Urinary bladder (tissue), 4 donors: ENCODE data around the gene CFAP57. TPM values are rescaled to one million over a fixed set of nuclear protein-coding genes. Genes with fewer than 3 reads are reported as not detected.

Source experiments
- DNase-seq: peaks from one replicate; pipeline ENCODE4 v3.0.0-alpha.2; 2015; ENCODE audit errors: extremely low spot score
- H3K27ac ChIP-seq: one replicate; pipeline ENCODE4 v1.5.1; 2013; ENCODE audit warnings: low read depth, mild to moderate bottlenecking, moderate library complexity
- H3K36me3 ChIP-seq: one replicate; pipeline ENCODE4 v1.6.1; 2013; ENCODE audit warnings: mild to moderate bottlenecking, moderate library complexity; ENCODE audit not compliant: insufficient read depth
- H3K4me1 ChIP-seq: one replicate; pipeline ENCODE4 v1.6.1; 2013; ENCODE audit warnings: mild to moderate bottlenecking, moderate library complexity; ENCODE audit not compliant: insufficient read depth
- H3K4me3 ChIP-seq: one replicate; pipeline ENCODE4 v1.5.1; 2013; ENCODE audit warnings: low read depth, low read length
- WGBS: extraction: QIAGEN DNeasy Blood & Tissue Kit; methylation state at CpG from one replicate; pipeline ENCODE4 v1.1.7; 2013; 5-methylcytosine and 5-hydroxymethylcytosine counted together
- polyA plus RNA-seq: library from polyadenylated mRNA; stranded (reverse); fragments of 200-250 nt; gene quantifications from one replicate; pipeline ENCODE4 v1.2.3, GENCODE V29; 2013
- small RNA-seq: library from RNA; depleted of rRNA; stranded (forward); fragments of <200 nt; gene quantifications from one replicate; pipeline ENCODE3, GENCODE V24; 2014
- total RNA-seq: library from RNA; depleted of rRNA; stranded (reverse); fragments of >200 nt; gene quantifications from one replicate; pipeline ENCODE4 v1.2.3, GENCODE V29; 2014
- donor health status: healthy with polysubstance abuse.
- donor health status: healthy.

CFAP57 gene
- total and polyA plus RNA-seq, 2 donors = 0.05 to 0.11 TPM

- no peaks in the 10 kb centered on the region for H3K36me3 ChIP-seq
- H3K4me1 ChIP-seq = no peaks in the 10 kb centered on the region
- H3K4me3 ChIP-seq = no peak overlapping the region
- no peak overlapping the region for H3K27ac ChIP-seq
- no peak for DNase-seq
- WGBS = 73% methylated on average over 7 of the region's 7 CpGs
Observed at GRCh38 chr1:43302721-43303470, 130.8 kb downstream of the CFAP57 start.

GRCh38 chr1:43303471-43304313 lies 131.6 kb downstream of the CFAP57 start:
- H3K4me3 ChIP-seq = no peak overlapping the region
- H3K27ac ChIP-seq = no peak overlapping the region
- 72% methylated on average over 8 of the region's 8 CpGs for WGBS
- no peaks in the 10 kb centered on the region for H3K4me1 ChIP-seq
- no peak for DNase-seq
- no peaks in the 10 kb centered on the region for H3K36me3 ChIP-seq

Small RNA genes lying within 50 kb of the gene (small RNA-seq; reads per million reads assigned to genes)
- gene RNA5SP46 = not detected

Other genes starting within 250 kb of the CFAP57 start
- 78.5 TPM for gene SLC2A1, start 213.5 kb upstream of the CFAP57 start, total RNA-seq
- gene SLC2A1, start 213.5 kb upstream of the CFAP57 start, polyA plus RNA-seq = 56.1 TPM
- 30.3 TPM for gene EBNA1BP2, start within 50 bp of the CFAP57 start, total RNA-seq
- 63.2 TPM for gene EBNA1BP2, start within 50 bp of the CFAP57 start, polyA plus RNA-seq
- 0.32 TPM for gene TMEM125, start 97.7 kb downstream of the CFAP57 start, total RNA-seq
- 0.47 TPM for gene TMEM125, start 97.7 kb downstream of the CFAP57 start, polyA plus RNA-seq
- 0.90 TPM for gene C1orf210, start 113.3 kb downstream of the CFAP57 start, total RNA-seq
- 1.4 TPM for gene C1orf210, start 113.3 kb downstream of the CFAP57 start, polyA plus RNA-seq
- 38.5 TPM for gene TIE1, start 128.7 kb downstream of the CFAP57 start, total RNA-seq
- gene TIE1, start 128.7 kb downstream of the CFAP57 start, polyA plus RNA-seq = 35.2 TPM
- gene MPL, start 165.5 kb downstream of the CFAP57 start, total RNA-seq = not detected
- gene MPL, start 165.5 kb downstream of the CFAP57 start, polyA plus RNA-seq = 0.33 TPM
- gene CDC20, start 186.7 kb downstream of the CFAP57 start, total RNA-seq = 12.3 TPM
- gene CDC20, start 186.7 kb downstream of the CFAP57 start, polyA plus RNA-seq = 1.7 TPM
- gene ELOVL1, start 195.7 kb downstream of the CFAP57 start, total RNA-seq = 28.1 TPM
- gene ELOVL1, start 195.7 kb downstream of the CFAP57 start, polyA plus RNA-seq = 108 TPM
- gene MED8, start 217.5 kb downstream of the CFAP57 start, total RNA-seq = 33.6 TPM
- gene MED8, start 217.5 kb downstream of the CFAP57 start, polyA plus RNA-seq = 31.5 TPM
- 42.3 TPM for gene SZT2, start 217.6 kb downstream of the CFAP57 start, total RNA-seq
- 14.9 TPM for gene SZT2, start 217.6 kb downstream of the CFAP57 start, polyA plus RNA-seq